Erythroblast (primary cell): Measurements from ENCODE around the gene CRYGN.

Source experiments
- DNase-seq, 2 experiments: peaks; one replicate each; lab custom pipeline; 2025; lab: John Stamatoyannopoulos, UW
- GATA1 ChIP-seq: IDR thresholded peaks from 2 replicates; pipeline ENCODE4 v1.6.1; 2011; ENCODE audit warnings: low read depth, mild to moderate bottlenecking, control low read depth, low read length, moderate library complexity
- POLR2A ChIP-seq: IDR thresholded peaks from 2 replicates; pipeline ENCODE4 v1.6.1; 2011; ENCODE audit warnings: mild to moderate bottlenecking, low read length

CRYGN gene, protein sequence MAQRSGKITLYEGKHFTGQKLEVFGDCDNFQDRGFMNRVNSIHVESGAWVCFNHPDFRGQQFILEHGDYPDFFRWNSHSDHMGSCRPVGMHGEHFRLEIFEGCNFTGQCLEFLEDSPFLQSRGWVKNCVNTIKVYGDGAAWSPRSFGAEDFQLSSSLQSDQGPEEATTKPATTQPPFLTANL

DNA sequence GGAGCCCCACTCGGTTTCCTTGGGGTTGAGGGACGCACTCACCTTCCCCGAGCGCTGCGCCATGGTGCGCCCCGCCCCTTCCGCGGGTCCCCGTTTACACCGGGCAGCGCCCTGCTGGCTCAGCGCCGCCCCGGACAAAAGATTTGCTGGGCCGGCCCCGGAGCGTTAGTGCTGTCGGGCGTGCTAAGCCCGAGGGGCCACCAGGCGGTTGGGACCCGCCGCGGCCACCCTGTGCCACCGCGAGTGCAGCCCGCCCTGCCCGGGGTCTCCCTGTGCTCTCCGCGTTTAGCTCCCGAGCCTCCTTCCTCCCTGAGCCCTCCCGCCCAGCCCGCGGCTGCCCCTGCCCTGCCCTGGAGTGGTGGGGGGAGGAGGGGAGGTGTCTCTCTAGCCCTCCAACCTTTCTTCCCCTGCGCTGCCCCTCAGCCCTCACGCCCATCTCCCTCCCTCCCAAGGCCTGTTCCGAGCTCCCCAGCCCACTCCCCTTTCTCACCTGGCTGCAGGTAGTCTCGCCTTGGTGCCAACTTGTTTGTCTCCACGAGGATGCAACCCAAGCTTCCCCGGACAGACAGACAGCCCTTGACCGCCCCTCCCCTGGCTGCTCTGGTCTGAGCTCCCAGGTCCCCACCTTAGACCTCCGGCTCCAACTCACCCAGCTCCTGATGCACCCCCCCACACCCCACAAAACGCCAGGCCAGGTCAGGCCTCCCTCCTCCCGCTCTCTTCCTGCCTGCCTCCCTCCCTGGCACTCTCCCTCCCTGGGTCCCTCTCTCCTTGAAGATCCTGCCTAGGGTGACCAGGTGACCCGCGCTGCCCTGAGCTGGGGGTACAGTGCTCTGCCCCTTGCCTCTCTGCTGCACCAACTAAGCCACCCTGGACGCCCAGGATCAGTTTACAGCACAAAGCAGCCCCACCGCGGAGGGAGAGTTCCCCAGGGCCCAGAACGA is at the start of gene CRYGN:
TSS of gene CRYGN (minus strand) at position 287 of the 944 bp plus-strand sequence. CDS start at position 63, 224 bp downstream.
- DNase-seq: no peak
- TF ChIP-seq GATA1 (no peak), POLR2A (no peak)

DNA sequence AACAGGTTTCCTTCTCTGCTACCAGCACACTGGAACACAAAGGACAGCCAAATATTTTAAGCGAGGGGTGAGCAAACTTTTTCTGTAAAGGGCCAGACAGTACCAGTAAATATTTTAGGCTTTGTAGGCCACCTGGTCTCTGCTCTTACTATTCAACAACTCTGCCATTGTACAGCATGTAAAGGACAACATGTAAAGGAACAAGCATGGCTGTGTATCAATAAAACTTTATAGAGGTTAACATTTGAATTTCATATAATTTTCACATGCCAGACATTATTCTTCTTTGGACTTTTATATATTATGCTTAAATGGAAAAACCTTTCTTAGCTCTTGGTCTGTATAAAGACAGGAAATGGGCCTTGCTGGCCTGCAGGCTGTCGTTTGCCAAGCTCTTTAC is 49.6 kb upstream of the CRYGN start:
- TF ChIP-seq POLR2A (no peak), GATA1 (no peak)
- DNase-seq: no peak

DNA sequence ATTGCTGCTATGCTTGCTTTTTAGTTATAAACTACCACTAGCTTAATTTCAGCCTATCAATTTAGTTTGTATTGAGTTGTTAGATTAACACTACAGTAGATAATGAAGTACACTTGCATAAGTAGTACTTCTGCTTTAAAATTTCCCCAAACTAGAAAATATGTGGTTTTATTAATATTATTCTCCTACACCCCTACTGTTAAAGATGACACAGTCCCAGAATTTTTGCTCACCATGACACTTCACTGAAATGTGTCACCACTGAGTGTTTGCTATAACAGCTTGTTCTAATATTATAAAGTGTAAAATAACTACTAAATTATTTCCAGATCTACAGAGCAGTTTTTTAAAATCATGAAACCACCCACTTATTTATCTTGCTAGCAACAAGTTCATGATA is 48.2 kb upstream of the CRYGN start:
- DNase-seq: no peak
- TF ChIP-seq POLR2A (no peak), GATA1 (no peak)

DNA sequence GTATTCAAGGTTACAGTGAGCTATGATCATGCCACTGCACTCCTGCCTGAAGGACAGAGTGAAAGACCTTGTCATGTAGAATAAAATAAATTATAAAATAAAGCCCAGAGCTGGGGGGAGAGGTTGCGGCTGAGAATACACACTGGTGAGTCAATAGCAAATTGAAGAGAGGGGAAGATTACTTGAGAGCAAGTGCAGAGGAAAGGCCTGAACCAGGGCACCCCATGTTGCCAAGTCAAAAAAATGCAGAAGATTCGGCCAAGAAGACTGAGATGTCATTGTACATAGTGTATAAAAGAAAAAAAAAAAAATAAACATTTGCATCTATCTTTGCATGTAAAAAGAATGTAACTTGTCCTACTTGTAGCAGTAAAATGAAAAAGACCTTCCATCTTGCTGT is 47.3 kb upstream of the CRYGN start:
- no peak for TF ChIP-seq POLR2A
- TF ChIP-seq GATA1: no peak
- DNase-seq: no peak

DNA sequence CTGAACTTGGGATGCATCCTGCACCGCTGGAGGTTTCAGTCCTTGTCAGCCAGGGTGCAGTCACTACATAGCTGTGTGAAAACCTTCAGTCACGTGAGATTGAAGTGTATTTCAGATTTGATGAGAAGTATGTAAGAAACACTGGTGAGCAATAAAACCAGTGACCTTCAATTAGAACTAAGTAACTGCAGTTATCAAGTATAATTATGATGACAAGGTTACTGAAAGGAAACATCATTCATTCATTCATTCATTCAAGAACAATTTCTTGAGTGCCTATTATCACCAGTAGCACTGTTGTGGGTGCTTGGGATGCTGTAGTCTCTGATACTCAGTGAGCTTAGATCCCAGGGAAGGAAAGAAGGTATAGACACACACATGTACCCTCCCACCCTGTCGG is 46.1 kb upstream of the CRYGN start:
- no peak for DNase-seq
- no peak for TF ChIP-seq POLR2A
- no peak for TF ChIP-seq GATA1

- peak in 1 of 2 experiments; percentile 45 for DNase-seq
Measured at GRCh38 chr7:151484971-151485707, 45.2 kb upstream of the CRYGN start.

GRCh38 chr7:151483711-151483983 is 43.7 kb upstream of the CRYGN start:
- no peak for DNase-seq
- TF ChIP-seq POLR2A: no peak
- TF ChIP-seq GATA1: no peak

More at GRCh38 chr7:151484971-151485707, 45.2 kb upstream of the CRYGN start:
- no peak for TF ChIP-seq POLR2A
- TF ChIP-seq GATA1: no peak

- DNase-seq: no peak
- TF ChIP-seq POLR2A: no peak
- no peak for TF ChIP-seq GATA1
Measured at GRCh38 chr7:151482883-151483710, 43.2 kb upstream of the CRYGN start.

DNA sequence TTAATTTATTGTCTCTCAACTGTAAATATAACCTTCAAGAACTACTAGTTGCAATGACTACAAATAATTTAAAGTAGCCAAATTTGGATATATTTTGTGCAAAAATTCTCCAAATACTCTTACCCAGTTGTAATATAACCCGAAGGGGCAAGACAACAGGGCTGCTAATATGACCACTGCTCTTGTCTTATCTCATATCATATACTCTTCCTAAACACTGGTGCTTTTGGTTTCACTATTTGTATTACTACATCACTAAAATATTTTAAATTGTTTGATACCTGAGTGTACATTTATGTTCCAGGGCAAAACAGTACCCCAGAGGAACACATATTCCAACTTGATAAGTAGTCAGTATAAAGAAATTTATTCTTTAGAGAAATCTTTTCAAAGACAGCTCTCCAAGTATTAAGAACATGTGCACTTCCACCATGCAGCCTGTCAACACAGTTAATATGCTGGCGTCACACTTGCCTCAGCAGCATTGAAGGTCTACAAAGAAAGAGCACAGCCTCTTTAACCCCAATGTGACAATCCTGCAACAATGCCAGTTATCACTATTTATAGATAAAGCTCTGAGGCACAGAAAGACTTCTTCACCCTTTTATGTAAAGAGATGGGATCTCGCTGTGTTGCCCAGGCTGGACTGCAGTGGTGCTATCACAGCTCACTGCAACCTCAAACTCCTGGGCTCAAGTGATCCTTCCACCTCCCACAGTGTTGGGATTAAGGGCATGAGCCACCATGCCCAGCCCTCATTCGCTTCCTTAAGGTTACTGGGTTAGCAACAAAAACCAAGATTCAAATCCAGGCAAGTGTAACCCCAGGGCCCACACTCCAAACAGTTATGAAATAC is 41.9 kb upstream of the CRYGN start:
- no peak for DNase-seq
- TF ChIP-seq GATA1 (no peak), POLR2A (no peak)

GRCh38 chr7:151477867-151478266 is 37.9 kb upstream of the CRYGN start:
- TF ChIP-seq GATA1: no peak
- TF ChIP-seq POLR2A: no peak
- no peak for DNase-seq

- DNase-seq: no peak
- no peak for TF ChIP-seq GATA1
- no peak for TF ChIP-seq POLR2A
Measured at GRCh38 chr7:151472644-151473380, 32.9 kb upstream of the CRYGN start.

DNA sequence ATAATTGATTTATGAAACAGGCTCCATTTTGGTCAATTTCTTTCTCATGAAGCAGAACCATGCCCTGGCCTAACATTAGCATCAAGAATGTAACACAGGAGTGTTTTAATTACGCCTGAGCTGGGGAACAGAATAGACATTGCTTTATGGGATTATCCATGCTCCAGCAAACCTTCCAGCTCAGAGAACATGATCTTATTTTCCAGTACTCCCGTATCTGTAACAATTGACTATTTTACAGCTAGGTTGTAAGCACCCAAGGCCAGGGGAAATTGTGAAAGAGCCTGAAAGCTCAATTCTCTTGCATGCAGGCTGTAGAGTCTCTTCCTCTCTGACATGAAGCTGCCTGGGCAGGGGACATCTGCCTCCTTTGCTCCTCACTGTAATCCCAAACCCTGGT is 30.8 kb upstream of the CRYGN start:
- DNase-seq: no peak
- TF ChIP-seq POLR2A: no peak

DNA sequence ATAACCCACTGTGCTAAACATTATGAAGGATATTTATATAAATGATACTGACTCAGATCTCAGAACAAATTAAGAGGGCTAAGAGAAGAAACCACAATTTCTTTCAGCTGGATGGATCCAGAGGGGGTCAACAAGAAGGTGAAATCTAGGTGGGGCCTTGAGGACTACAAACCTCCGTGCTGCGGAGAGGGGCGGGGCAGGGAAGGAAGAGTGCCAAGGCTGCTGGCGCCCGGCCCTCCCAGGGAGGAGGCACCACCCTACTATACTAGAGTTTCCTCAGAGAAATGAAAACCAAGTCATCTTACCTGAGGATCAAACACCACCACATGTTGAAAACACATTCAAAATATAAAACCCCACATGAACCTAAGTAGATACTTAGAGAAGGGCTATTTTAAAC is 29.3 kb upstream of the CRYGN start:
- TF ChIP-seq POLR2A (no peak), GATA1 (no peak)
- DNase-seq: no peak
